ENCODE measurements around the gene PWP2.

DNA sequence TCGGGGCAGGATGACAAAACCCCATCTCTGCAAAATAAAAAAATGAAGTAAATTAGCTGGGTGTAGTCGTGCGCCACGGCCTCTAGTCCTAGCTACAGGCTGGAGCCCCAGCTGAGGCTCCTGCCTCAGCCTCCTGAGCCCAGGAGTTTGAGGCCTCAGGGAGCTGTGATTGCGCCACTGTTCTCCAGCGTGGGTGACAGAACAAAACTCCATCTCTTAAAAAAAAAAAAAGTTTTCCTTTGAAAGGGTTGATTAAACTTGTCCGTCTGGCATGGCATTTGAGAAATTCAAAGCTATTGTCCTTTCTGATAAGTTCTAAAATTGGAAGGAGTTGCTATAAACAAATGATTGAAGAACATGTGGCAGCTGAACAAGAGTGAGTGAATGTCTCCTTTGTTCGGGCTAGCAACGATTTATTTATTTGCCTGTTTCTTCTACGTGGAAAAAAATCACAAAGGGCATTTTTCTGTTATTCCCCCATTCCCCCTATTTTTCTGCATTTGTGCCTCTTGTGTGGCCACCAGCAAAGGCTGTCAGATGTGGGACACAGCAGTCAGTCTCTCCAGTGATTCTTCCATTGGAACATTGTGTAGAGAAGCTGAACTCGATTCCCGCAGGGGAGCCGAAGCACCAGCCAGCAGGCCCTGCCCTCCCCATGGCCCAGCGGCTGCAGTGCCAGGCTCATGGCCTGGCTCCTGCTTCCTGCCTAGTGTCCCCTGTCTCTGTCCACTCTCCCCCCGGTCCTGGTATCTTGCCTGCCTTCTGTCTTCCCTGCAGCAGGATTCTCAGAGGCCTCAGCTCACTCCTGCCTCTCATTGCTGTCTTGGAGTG, 21.5 kb upstream of the PWP2 start:
- TF ChIP-seq, protein P1, sequence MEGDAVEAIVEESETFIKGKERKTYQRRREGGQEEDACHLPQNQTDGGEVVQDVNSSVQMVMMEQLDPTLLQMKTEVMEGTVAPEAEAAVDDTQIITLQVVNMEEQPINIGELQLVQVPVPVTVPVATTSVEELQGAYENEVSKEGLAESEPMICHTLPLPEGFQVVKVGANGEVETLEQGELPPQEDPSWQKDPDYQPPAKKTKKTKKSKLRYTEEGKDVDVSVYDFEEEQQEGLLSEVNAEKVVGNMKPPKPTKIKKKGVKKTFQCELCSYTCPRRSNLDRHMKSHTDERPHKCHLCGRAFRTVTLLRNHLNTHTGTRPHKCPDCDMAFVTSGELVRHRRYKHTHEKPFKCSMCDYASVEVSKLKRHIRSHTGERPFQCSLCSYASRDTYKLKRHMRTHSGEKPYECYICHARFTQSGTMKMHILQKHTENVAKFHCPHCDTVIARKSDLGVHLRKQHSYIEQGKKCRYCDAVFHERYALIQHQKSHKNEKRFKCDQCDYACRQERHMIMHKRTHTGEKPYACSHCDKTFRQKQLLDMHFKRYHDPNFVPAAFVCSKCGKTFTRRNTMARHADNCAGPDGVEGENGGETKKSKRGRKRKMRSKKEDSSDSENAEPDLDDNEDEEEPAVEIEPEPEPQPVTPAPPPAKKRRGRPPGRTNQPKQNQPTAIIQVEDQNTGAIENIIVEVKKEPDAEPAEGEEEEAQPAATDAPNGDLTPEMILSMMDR (conservative IDR thresholded peaks at IDR 0.05 in 1 of 2, IDR thresholded peaks at IDR 0.05 in 1 of 2; ENCODE audit: extremely low read depth in 1 of 2, insufficient read depth in 1 of 2, low read depth in 1 of 2, low read length in 2 of 2): no peak
- TF ChIP-seq EZH2 (IDR thresholded peaks at IDR 0.05; ENCODE audit: borderline replicate concordance, low read length): no peak
